ENCODE measurements around the gene DAO.

The DAO gene

GRCh38 chr12:108914121-108914531, 34.2 kb downstream of the DAO start:
- TF ChIP-seq CTCF (conservative IDR thresholded peaks at IDR 0.05; ENCODE audit: low read length): no peak
- H3K36me3 ChIP-seq (ENCODE audit: insufficient read depth, low read length): no peaks in the 10 kb centered on the region
- H3K9ac ChIP-seq (ENCODE audit: low read depth, low read length, poor library complexity, severe bottlenecking): no peak overlapping the region
- H3K79me2 ChIP-seq (ENCODE audit: insufficient read depth, low read length): no peaks in the 10 kb centered on the region
- no peak overlapping the region for H3K4me2 ChIP-seq (ENCODE audit: low read depth, low read length, poor library complexity, severe bottlenecking)
- no peaks in the 10 kb centered on the region for H3F3A ChIP-seq (ENCODE audit: low read depth)
- no peaks in the 10 kb centered on the region for H4K20me1 ChIP-seq (ENCODE audit: insufficient read depth, low read length, poor library complexity, severe bottlenecking)
- no peak overlapping the region for H3K4me3 ChIP-seq (ENCODE audit: low read length, poor library complexity, severe bottlenecking)
- H3K9me2 ChIP-seq (replicated peaks; ENCODE audit: low read depth, low read length): no peaks in the 10 kb centered on the region
- no peaks in the 10 kb centered on the region for H3K9me3 ChIP-seq (ENCODE audit: insufficient read depth, low read depth, low read length)
- H3K27me3 ChIP-seq (ENCODE audit: insufficient read depth, low read length, poor library complexity, severe bottlenecking): no peaks in the 10 kb centered on the region
- H3K4me1 ChIP-seq (ENCODE audit: insufficient read depth, low read length, poor library complexity, severe bottlenecking): no peaks in the 10 kb centered on the region
- H2AFZ ChIP-seq (ENCODE audit: low read length): no peak overlapping the region

DNA sequence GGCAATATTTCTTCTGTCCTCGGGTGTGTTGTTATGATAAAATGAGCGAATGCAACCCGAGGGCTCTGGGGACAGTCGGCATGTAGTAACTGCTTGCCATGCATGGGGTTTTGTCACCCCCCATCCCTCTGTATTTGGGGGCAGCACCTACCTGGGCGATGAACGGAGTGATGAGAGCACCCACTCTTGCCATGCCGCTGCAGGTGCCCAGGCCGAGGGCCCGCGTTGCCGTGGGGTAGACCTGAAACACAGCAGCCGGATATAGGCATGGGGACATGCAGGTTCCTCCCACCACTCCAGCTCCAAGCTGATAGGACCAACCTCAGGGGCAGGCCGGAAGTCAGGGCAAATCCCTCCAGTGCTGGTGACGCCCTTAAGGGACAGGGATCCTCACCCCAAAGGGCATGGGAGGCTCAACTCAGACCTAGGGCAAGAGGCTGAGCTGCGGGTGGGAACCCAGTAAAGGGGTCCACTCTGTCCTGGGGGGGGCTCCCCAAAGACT, 35.8 kb downstream of the DAO start:
- Histone ChIP-seq H3K9me3 (ENCODE audit: insufficient read depth, low read depth, low read length) (no peaks in the 10 kb centered on the region), H3F3A (ENCODE audit: low read depth) (no peaks in the 10 kb centered on the region), H3K36me3 (ENCODE audit: insufficient read depth, low read length) (no peaks in the 10 kb centered on the region), H3K9me2 (replicated peaks; ENCODE audit: low read depth, low read length) (no peaks in the 10 kb centered on the region), H3K79me2 (ENCODE audit: insufficient read depth, low read length) (no peaks in the 10 kb centered on the region), H2AFZ (ENCODE audit: low read length) (no peak overlapping the region), H3K4me2 (ENCODE audit: low read depth, low read length, poor library complexity, severe bottlenecking) (no peak overlapping the region), H3K4me3 (ENCODE audit: low read length, poor library complexity, severe bottlenecking) (no peak overlapping the region), H3K4me1 (ENCODE audit: insufficient read depth, low read length, poor library complexity, severe bottlenecking) (no peaks in the 10 kb centered on the region), H3K9ac (ENCODE audit: low read depth, low read length, poor library complexity, severe bottlenecking) (no peak overlapping the region), H3K27me3 (ENCODE audit: insufficient read depth, low read length, poor library complexity, severe bottlenecking) (no peaks in the 10 kb centered on the region), H4K20me1 (ENCODE audit: insufficient read depth, low read length, poor library complexity, severe bottlenecking) (no peaks in the 10 kb centered on the region)
- no peak for TF ChIP-seq EZH2phosphoT487 (IDR thresholded peaks at IDR 0.05; ENCODE audit: borderline replicate concordance)

DNA sequence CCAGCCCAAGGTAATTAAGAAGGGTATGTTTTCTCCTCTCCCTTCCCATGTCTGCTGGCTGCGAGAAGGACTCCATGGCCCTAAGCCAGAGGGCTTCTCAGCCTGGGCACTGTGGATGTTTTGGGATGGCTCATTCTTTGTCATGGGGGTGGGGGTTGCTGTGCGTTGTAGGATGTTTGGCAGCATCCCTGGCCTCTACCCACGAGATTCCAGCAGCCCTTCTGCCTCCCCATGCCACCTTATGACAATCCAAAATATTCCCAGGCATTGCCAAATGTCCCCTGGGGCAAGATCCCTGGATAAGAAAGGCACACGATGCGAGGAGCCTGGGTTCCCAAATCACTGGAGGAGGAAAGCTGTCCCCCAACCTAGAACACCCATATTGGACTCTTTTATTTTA, 36.4 kb downstream of the DAO start:
- H3K4me3 ChIP-seq (ENCODE audit: low read length, poor library complexity, severe bottlenecking): no peak overlapping the region
- no peaks in the 10 kb centered on the region for H4K20me1 ChIP-seq (ENCODE audit: insufficient read depth, low read length, poor library complexity, severe bottlenecking)
- no peaks in the 10 kb centered on the region for H3K9me2 ChIP-seq (replicated peaks; ENCODE audit: low read depth, low read length)
- H3K36me3 ChIP-seq (ENCODE audit: insufficient read depth, low read length): no peaks in the 10 kb centered on the region
- H3K9ac ChIP-seq (ENCODE audit: low read depth, low read length, poor library complexity, severe bottlenecking): no peak overlapping the region
- H3K9me3 ChIP-seq (ENCODE audit: insufficient read depth, low read depth, low read length): no peaks in the 10 kb centered on the region
- no peaks in the 10 kb centered on the region for H3K79me2 ChIP-seq (ENCODE audit: insufficient read depth, low read length)
- no peaks in the 10 kb centered on the region for H3K4me1 ChIP-seq (ENCODE audit: insufficient read depth, low read length, poor library complexity, severe bottlenecking)
- no peaks in the 10 kb centered on the region for H3K27me3 ChIP-seq (ENCODE audit: insufficient read depth, low read length, poor library complexity, severe bottlenecking)
- no peaks in the 10 kb centered on the region for H3F3A ChIP-seq (ENCODE audit: low read depth)
- H2AFZ ChIP-seq (ENCODE audit: low read length): no peak overlapping the region
- no peak overlapping the region for H3K4me2 ChIP-seq (ENCODE audit: low read depth, low read length, poor library complexity, severe bottlenecking)
- no peak for TF ChIP-seq CTCF (conservative IDR thresholded peaks at IDR 0.05; ENCODE audit: low read length)
- no peak for TF ChIP-seq EZH2phosphoT487 (IDR thresholded peaks at IDR 0.05; ENCODE audit: borderline replicate concordance)

GRCh38 chr12:108918206-108918605, 38.3 kb downstream of the DAO start:
- Histone ChIP-seq H3K4me1 (ENCODE audit: insufficient read depth, low read length, poor library complexity, severe bottlenecking) (no peaks in the 10 kb centered on the region), H3K4me2 (ENCODE audit: low read depth, low read length, poor library complexity, severe bottlenecking) (no peak overlapping the region), H3K79me2 (ENCODE audit: insufficient read depth, low read length) (no peaks in the 10 kb centered on the region), H2AFZ (ENCODE audit: low read length) (no peak overlapping the region), H3K9me3 (ENCODE audit: insufficient read depth, low read depth, low read length) (no peaks in the 10 kb centered on the region), H3K27me3 (ENCODE audit: insufficient read depth, low read length, poor library complexity, severe bottlenecking) (no peaks in the 10 kb centered on the region), H3K36me3 (ENCODE audit: insufficient read depth, low read length) (no peaks in the 10 kb centered on the region), H4K20me1 (ENCODE audit: insufficient read depth, low read length, poor library complexity, severe bottlenecking) (no peaks in the 10 kb centered on the region), H3K4me3 (ENCODE audit: low read length, poor library complexity, severe bottlenecking) (no peak overlapping the region), H3F3A (ENCODE audit: low read depth) (no peaks in the 10 kb centered on the region), H3K9me2 (replicated peaks; ENCODE audit: low read depth, low read length) (no peaks in the 10 kb centered on the region), H3K9ac (ENCODE audit: low read depth, low read length, poor library complexity, severe bottlenecking) (no peak overlapping the region)
- TF ChIP-seq CTCF (conservative IDR thresholded peaks at IDR 0.05; ENCODE audit: low read length) (no peak), EZH2phosphoT487 (IDR thresholded peaks at IDR 0.05; ENCODE audit: borderline replicate concordance) (no peak)

All from Loucy (cell line).